Measurements from ENCODE around the gene IKBIP. TPM values are rescaled to one million over a fixed set of nuclear protein-coding genes. Genes with fewer than 3 reads are reported as not detected.

IKBIP gene
- total RNA-seq = 10 to 100 TPM; 17.5 to 25.9 TPM
- long read RNA-seq, donor 1, transcript IKBIP-201 (3 exons, 3,189 nt) = major isoform, 5 of 8 reads
- long read RNA-seq, donor 1, partial matches to known transcripts = 0 of 8 reads
- long read RNA-seq, donor 1, other reads (novel, unspliced or antisense) = 1 of 8 reads
- long read RNA-seq, donor 2, partial matches to known transcripts = 0 of 7 reads
- long read RNA-seq, donor 2, other reads (novel, unspliced or antisense) = 4 of 7 reads

- intact Hi-C loops (cut with DNase I) = loop anchor here (10.0 kb wide), 1 partner anchor 50 kb away; the partner anchor contains the start of gene SLC25A3 (in 2 of the 2)
Observed at GRCh38 chr12:98644712-98645571, at the start of gene IKBIP, which contains the start of gene APAF1. TSS of gene IKBIP (minus strand) at chr12:98644788. CDS start at chr12:98644701, 87 bp downstream. TSS of gene APAF1 (plus strand) at chr12:98645290. CDS start at chr12:98648360, 3,070 bp downstream.

GRCh38 chr12:98691351-98691750 lies 46.8 kb upstream of the IKBIP start:
- no peak for DNase-seq (ENCODE audit: low spot score)
- intact Hi-C loops (cut with DNase I) = no loop called here

More at GRCh38 chr12:98644712-98645571, at the start of gene IKBIP, which contains the start of gene APAF1:
- peak; percentile 99 for DNase-seq (ENCODE audit: low spot score)

- intact Hi-C loops (cut with DNase I) = no loop called here
Observed at GRCh38 chr12:98686603-98687002, 42.0 kb upstream of the IKBIP start.

DNA sequence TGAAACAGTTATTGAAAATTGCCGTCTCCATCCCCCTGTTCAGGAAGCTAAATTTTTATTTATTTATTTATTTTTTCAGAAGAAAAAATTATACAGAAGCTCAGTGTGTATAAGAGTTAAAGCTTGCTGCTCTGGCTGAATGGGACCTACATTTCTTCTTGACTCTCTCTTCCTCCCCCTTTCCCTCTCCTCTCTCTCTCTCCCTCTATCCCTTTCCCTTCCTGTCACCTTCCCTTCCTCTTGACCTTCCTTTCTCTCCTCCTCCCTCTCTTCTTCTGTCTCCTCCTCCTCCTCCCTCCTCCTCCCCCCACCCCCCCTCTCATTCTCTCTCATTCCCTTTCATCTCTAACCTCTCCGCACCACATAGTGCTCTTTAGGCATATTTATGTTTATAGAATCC lies 39.6 kb upstream of the IKBIP start:
- intact Hi-C loops (cut with DNase I) = no loop called here
- DNase-seq (ENCODE audit: low spot score) = no peak

More at GRCh38 chr12:98686603-98687002, 42.0 kb upstream of the IKBIP start:
- DNase-seq (ENCODE audit: low spot score) = no peak

GRCh38 chr12:98679611-98680005 lies 35.0 kb upstream of the IKBIP start:
- intact Hi-C loops (cut with DNase I) = no loop called here
- DNase-seq (ENCODE audit: low spot score) = no peak

DNA sequence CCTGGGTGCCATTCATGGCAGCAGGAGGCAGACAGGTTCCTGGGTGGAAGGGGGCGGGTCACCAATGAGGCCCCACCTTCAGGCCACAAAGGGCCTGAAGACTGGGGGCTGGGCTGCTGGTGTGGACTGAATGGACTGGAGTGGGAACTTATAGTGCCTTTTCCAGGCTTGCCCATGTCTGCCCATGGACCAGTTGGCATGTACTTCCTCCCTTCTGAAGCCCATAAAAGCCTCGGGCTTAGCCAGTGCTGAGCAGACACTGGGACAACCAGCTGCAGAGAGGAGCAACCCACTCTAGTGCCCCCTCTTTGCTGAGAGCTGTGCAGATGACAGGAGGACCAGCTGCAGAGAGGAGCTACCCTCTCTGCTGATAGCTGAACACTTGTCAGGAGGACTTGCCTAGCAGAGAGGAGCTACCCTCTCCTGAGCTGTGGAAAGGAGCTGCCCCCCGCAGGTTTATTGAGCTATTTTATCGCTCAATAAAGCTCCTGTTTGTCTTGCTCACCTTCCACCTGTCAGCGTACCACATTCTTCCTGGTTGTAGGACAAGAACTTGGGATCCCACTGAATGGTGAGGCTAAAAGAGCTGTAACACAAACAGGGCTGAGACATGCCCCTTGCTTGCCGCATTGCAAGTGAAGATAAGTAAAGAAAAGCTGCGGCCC lies 34.5 kb upstream of the IKBIP start:
- intact Hi-C loops (cut with DNase I) = no loop called here

GRCh38 chr12:98678236-98678945 lies 33.8 kb upstream of the IKBIP start:
- DNase-seq (ENCODE audit: low spot score) = no peak
- intact Hi-C loops (cut with DNase I) = no loop called here

More for the DNA sequence above, 34.5 kb upstream of the IKBIP start:
- no peak for DNase-seq (ENCODE audit: low spot score)

DNA sequence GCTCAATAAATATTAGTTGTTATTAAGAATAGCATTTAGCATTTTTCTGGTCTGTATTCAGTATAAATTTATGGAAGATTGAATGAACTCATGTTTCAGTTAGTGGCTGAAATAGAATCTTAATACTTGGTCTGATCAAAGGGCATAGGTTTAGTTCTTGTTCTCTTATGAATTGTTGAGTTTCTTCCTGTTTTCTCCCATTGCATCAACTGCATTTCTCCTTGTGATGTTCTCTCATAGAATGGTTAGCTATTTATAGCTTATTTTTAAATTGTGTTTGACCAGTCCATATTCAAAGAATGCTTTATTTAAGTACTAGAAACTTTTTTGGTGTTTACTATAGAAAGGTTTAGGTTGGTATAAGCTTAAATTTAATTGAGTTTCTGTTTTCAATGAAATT lies 30.3 kb upstream of the IKBIP start:
- intact Hi-C loops (cut with DNase I) = no loop called here
- DNase-seq (ENCODE audit: low spot score) = no peak

DNA sequence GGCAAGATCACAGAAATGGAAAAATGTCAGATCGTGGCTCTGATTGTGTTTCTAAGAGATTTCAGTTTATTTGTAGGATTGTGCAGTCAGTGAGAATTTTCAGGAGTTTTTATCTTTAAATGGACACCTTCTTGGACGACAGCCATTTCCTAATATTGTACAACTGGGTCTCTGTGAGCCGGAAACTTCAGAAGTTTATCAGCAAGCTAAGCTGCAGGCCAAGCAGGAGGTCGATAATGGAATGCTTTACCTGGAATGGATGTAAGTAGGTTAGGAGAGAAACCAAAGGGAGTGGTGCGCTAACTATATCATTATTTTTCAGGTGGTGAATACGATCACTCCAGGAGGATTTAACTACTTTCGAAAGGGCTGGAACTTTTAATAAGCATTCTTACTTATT lies 26.9 kb upstream of the IKBIP start:
- no peak for DNase-seq (ENCODE audit: low spot score)
- intact Hi-C loops (cut with DNase I) = no loop called here

GRCh38 chr12:98669751-98670150 lies 25.2 kb upstream of the IKBIP start:
- intact Hi-C loops (cut with DNase I) = no loop called here
- no peak for DNase-seq (ENCODE audit: low spot score)

DNA sequence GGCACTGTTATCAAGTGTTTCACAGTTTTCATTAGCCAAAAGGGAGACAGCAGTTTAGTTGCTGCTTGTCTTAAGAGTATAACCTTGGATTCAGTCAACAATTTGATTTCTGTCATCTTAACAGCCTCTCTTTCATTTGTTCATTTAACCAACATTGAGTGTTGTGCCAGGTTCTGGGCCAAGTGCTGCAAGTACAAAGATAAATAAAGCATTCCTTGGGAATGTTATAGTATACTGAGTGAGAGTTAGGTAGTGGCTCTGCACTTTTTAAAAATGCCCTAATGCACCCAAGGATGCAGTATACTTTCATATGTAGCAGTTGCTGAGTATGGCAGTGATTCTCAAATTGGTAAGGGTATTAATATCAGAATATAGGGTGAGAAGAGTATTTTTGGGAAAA lies 15.9 kb upstream of the IKBIP start:
- intact Hi-C loops (cut with DNase I) = no loop called here
- DNase-seq (ENCODE audit: low spot score) = no peak

GRCh38 chr12:98656289-98657101 lies 11.9 kb upstream of the IKBIP start:
- no peak for DNase-seq (ENCODE audit: low spot score)
- intact Hi-C loops (cut with DNase I) = no loop called here

DNA sequence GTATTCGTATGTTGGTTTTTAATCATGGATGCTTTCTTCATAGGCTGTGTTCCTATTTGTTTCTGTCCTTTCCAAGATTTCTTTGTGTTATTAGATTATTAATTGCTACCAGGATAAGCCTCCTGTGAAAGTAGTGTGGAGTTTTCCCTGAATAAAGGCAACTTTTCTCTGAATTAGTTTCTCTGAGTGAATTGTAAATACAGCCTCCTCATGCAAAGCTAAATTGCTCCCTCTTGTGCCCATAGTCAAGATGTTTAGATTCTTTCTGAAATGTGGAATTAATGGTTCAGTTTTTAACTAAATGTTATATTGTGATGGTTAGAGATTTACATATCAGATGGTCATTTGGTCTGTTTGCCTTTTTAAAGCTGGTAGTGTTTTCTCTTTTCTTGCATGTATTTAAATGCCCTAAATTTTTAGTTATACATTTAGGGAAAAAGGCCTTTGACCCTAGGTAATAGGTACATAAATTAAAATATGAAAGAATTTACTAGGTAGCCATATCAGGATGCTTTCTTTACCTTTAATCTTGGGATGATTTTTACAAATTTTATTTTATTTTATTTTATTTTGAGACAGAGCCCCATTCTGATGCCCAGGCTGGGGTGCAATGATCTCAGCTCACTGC lies 9.4 kb upstream of the IKBIP start:
- intact Hi-C loops (cut with DNase I) = no loop called here
- no peak for DNase-seq (ENCODE audit: low spot score)

GRCh38 chr12:98651328-98651727 lies 6.7 kb upstream of the IKBIP start:
- DNase-seq (ENCODE audit: low spot score) = no peak
- intact Hi-C loops (cut with DNase I) = no loop called here

DNA sequence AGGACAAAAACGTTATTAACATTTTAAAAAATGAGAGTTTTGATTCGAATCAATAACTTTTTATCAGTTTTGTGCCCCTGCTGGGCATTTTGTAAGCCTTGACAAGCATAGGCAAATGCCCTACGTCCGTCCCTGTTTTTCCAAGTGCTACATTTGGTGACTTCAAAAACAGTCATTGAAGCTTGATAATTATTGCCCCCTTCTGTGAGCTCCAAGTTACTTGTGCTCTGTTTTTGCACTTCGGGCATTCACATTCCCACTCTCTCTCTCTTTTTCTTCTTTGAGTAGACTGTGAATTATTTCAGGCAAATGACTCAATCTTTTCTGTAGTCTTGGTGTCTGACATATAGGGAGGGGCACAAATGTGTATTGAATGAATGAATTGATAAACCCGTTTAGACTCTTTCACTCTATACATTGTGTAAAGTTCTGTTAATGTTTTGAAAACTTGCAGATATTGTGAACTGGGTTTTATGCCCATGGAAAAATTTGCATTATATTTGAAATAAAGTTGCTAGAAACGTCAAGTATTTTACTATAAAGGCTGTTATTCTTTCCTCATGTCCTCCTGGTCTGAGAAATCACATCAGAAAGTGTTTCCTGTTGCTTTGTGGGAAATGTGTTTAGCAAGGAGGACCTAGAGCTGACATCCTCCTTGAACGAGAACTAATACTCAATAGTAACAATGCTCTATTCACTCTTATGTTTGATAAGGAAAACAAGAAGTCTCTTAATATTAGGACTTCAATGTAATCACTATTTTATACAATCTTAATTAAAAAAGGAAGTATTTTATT lies 1.9 kb upstream of the IKBIP start:
- DNase-seq (ENCODE audit: low spot score) = no peak
- intact Hi-C loops (cut with DNase I) = loop anchor here (10.0 kb wide), 1 partner anchor 52 kb away; the partner anchor contains the start of gene SLC25A3 (in 2 of the 2)

GRCh38 chr12:98645572-98646067 lies 1.0 kb upstream of the IKBIP start:
- intact Hi-C loops (cut with DNase I) = loop anchor here (10.0 kb wide), 1 partner anchor 51 kb away; the partner anchor contains the start of gene SLC25A3 (in 2 of the 2)
- DNase-seq (ENCODE audit: low spot score) = no peak

- peak; percentile 84 for DNase-seq (ENCODE audit: low spot score)
- intact Hi-C loops (cut with DNase I) = loop anchor here (10.0 kb wide), 1 partner anchor 50 kb away; the partner anchor contains the start of gene SLC25A3 (in 2 of the 2)
Observed at GRCh38 chr12:98644433-98644711, 216 bp downstream of the IKBIP start.
